Measurements from ENCODE around the gene MYF5.

Gene MYF5

DNA sequence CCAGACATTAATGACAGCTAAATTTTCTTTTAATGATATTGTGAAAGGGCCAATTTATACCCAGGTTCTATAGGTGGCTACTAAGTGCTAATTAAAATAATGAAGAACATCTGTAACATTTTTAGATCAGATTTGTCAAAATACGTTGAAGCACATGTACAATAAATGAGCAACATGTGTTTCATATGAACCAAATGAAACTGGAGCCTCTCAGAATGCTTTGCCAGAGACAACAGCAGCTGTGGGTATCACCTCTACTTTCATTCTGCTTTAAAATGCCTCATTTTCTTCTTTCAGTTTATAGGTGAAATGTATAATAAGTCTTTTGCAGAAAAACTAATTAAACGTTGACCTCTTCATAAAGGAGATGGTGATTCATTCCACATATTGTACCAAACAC lies 35.4 kb upstream of the MYF5 start:
- no peak for DNase-seq (ENCODE audit: low spot score)
- in situ Hi-C loops (cut with MboI; ENCODE audit: low sequenced_read_pairs, unreplicated experiment) = no loop called here
- no peak for TF ChIP-seq CTCF (IDR thresholded peaks at IDR 0.05; ENCODE audit: borderline replicate concordance, control extremely low read depth, extremely low read depth, insufficient read depth, missing control alignments)

DNA sequence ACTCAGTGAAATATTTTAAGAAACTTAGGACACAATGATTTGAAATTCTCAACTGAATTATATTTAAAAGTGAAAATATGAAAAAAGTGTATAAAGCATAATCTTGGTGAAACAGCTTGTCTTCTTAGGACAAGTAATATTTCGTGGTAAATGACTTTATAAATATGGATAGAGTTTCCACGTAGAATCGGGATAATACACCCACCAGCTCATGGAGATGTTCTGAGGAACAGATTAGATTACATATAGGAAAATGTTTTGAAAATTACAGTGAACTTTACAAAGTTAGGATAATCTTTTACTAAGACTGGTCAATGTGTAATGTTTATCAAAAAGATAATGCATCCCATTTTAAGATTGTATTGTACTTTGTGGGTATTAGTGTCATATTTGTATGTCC lies 34.9 kb upstream of the MYF5 start:
- in situ Hi-C loops (cut with MboI; ENCODE audit: low sequenced_read_pairs, unreplicated experiment) = no loop called here
- TF ChIP-seq CTCF (IDR thresholded peaks at IDR 0.05; ENCODE audit: borderline replicate concordance, control extremely low read depth, extremely low read depth, insufficient read depth, missing control alignments) = no peak

DNA sequence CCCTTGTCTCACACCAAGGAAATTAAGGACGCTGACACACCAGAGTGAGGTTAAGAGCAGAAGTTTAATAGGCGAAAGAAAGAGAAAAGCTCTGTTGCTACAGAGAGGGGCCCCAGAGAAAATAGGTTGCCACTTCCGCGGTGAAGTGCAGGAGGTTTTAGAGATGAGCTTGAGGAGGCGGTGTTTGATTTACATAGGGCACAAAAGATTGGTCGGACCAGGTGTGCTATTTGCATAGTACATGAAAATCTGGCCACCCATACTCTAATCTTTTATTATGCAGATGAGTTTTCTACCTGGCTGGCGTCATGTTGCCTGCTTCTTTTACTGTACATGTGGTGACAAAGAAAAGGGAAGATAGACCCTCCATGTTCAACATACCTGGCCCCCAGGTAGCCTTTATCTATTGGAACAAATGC lies 32.6 kb upstream of the MYF5 start:
- no peak for TF ChIP-seq CTCF (IDR thresholded peaks at IDR 0.05; ENCODE audit: borderline replicate concordance, control extremely low read depth, extremely low read depth, insufficient read depth, missing control alignments)
- DNase-seq (ENCODE audit: low spot score) = no peak
- in situ Hi-C loops (cut with MboI; ENCODE audit: low sequenced_read_pairs, unreplicated experiment) = no loop called here

More for the DNA sequence above, 34.9 kb upstream of the MYF5 start:
- DNase-seq (ENCODE audit: low spot score) = no peak

DNA sequence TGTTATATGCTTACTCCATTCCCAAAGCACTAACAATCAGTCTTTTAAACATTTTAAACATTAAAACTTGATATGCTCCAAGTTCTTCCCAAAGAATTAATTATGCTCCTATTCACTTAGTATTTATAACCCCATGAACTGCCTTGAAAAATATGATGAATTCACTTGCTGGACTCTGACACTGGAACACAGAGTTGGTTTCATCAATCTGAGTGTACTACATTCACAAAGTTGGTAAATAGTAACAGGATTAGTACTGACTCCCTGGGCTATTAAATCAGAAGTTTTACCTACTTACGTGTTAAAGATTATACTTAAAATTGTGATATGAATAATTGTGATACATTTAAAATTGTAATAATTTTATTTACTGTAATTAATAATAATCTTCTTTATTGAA lies 26.6 kb upstream of the MYF5 start:
- TF ChIP-seq CTCF (IDR thresholded peaks at IDR 0.05; ENCODE audit: borderline replicate concordance, control extremely low read depth, extremely low read depth, insufficient read depth, missing control alignments) = no peak
- in situ Hi-C loops (cut with MboI; ENCODE audit: low sequenced_read_pairs, unreplicated experiment) = no loop called here
- no peak for DNase-seq (ENCODE audit: low spot score)

GRCh38 chr12:80690513-80690912 lies 26.2 kb upstream of the MYF5 start:
- in situ Hi-C loops (cut with MboI; ENCODE audit: low sequenced_read_pairs, unreplicated experiment) = no loop called here
- no peak for DNase-seq (ENCODE audit: low spot score)
- no peak for TF ChIP-seq CTCF (IDR thresholded peaks at IDR 0.05; ENCODE audit: borderline replicate concordance, control extremely low read depth, extremely low read depth, insufficient read depth, missing control alignments)

DNA sequence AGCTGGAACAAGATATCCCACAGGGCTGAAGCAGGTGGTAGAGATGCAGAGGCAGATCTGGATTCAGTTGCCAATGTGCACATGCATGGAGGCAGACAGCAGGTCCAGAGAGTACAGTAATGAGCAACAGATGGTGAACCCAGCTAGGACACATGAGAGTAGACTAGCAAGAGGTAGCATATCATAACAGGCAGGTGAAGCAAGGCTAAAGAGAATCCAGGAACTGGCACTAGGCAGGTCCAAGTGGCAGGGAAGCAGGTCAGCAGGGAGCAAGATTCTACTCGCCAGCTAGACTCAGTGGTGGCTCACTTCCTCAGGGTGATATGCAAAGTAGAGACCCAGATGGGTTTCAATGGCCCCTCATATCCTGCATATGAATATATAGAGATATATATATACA lies 24.6 kb upstream of the MYF5 start:
- DNase-seq (ENCODE audit: low spot score) = no peak
- TF ChIP-seq CTCF (IDR thresholded peaks at IDR 0.05; ENCODE audit: borderline replicate concordance, control extremely low read depth, extremely low read depth, insufficient read depth, missing control alignments) = no peak
- in situ Hi-C loops (cut with MboI; ENCODE audit: low sequenced_read_pairs, unreplicated experiment) = no loop called here

All from GM13976 (cell line).